Bronchial epithelial cell (primary cell): ENCODE results near the gene ANKRD17. TPM values are rescaled to one million over a fixed set of nuclear protein-coding genes. Genes with fewer than 3 reads are reported as not detected.

ENCODE experiments used
- DNase-seq: peaks from one replicate; pipeline ENCODE4 v3.0.0-alpha.2; 2010; ENCODE audit warnings: low read depth
- FAIRE-seq: peaks from 2 replicates; lab custom pipeline; 2011; peaks lifted over from hg19 to GRCh38; lab: Jason Lieb, UNC
- H3K27me3 ChIP-seq: 2 replicates; pipeline ENCODE4 v1.5.1; 2011; ENCODE audit warnings: low read length; ENCODE audit not compliant: control insufficient read depth, insufficient read depth
- H3K36me3 ChIP-seq: 2 replicates; pipeline ENCODE4 v1.5.1; 2011; ENCODE audit warnings: low read length; ENCODE audit not compliant: control insufficient read depth, insufficient read depth
- H3K4me3 ChIP-seq: 2 replicates; pipeline ENCODE4 v1.5.1; 2011; ENCODE audit warnings: mild to moderate bottlenecking, low read depth, low read length, control low read depth
- CTCF ChIP-seq: IDR thresholded peaks from 2 replicates; pipeline ENCODE4 v1.5.1; 2011; ENCODE audit warnings: mild to moderate bottlenecking, moderate library complexity, low read length, control low read depth, inconsistent platforms; ENCODE audit not compliant: insufficient read depth, severe bottlenecking
- total RNA-seq: library from RNA; depleted of rRNA; stranded (reverse); fragments of >200 nt; gene quantifications from 2 replicates; pipeline ENCODE4 v1.2.1, GENCODE V29; 2014

The ANKRD17 gene
- total RNA-seq, 1 donor from 2014 or later: 41.9 TPM

GRCh38 chr4:73129319-73129718 is 129.3 kb downstream of the ANKRD17 start:
- Histone ChIP-seq H3K36me3 (peaks cover 4% of the 10 kb centered on the region), H3K4me3 (no peak overlapping the region), H3K27me3 (no peaks in the 10 kb centered on the region)
- no peak for TF ChIP-seq CTCF
- no peak for FAIRE-seq
- DNase-seq: no peak

GRCh38 chr4:73127839-73128453 is 130.7 kb downstream of the ANKRD17 start:
- H3K36me3 ChIP-seq: peaks cover 4% of the 10 kb centered on the region
- FAIRE-seq: no peak
- peak; percentile 12 for DNase-seq
- no peaks in the 10 kb centered on the region for H3K27me3 ChIP-seq
- no peak overlapping the region for H3K4me3 ChIP-seq
- TF ChIP-seq CTCF: peak; percentile 22

GRCh38 chr4:73109493-73109892 is 149.1 kb downstream of the ANKRD17 start:
- Histone ChIP-seq H3K36me3 (peaks cover 4% of the 10 kb centered on the region), H3K4me3 (no peak overlapping the region), H3K27me3 (no peaks in the 10 kb centered on the region)
- DNase-seq: no peak
- no peak for TF ChIP-seq CTCF
- FAIRE-seq: no peak

- Histone ChIP-seq H3K27me3 (no peaks in the 10 kb centered on the region), H3K4me3 (no peak overlapping the region), H3K36me3 (peaks cover 4% of the 10 kb centered on the region)
- no peak for TF ChIP-seq CTCF
- DNase-seq (no peak), FAIRE-seq (no peak)
These were observed 153.9 kb downstream of the ANKRD17 start for GRCh38 chr4:73104695-73105094.

GRCh38 chr4:73103799-73104503 is 154.6 kb downstream of the ANKRD17 start:
- Histone ChIP-seq H3K4me3 (no peak overlapping the region), H3K36me3 (peaks cover 4% of the 10 kb centered on the region), H3K27me3 (no peaks in the 10 kb centered on the region)
- no peak for FAIRE-seq
- DNase-seq: peak; percentile 4
- no peak for TF ChIP-seq CTCF
